ENCODE results near the gene PLXNA1.

PLXNA1 gene

DNA sequence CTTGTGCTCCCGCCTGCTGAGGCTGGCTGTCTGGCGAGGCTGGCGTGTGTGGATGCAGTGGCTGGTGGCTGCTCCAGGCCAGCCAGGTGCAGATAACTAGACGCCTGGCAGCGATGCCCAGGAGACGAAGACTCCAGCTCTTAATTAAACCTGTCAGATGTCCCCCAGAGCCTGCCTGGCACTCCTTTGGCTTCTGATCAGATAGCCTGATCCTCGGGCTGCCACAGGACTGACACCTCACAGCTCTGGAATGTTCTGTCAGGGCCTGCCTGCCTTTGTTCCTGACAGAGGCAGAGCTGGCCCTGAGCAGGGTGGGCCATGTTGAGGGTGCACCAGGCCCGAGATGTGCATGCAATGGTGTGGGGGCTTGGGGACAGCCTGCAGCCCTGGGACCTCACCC, 36.5 kb downstream of the PLXNA1 start:
- no peak for DNase-seq (ENCODE audit: low spot score)

DNA sequence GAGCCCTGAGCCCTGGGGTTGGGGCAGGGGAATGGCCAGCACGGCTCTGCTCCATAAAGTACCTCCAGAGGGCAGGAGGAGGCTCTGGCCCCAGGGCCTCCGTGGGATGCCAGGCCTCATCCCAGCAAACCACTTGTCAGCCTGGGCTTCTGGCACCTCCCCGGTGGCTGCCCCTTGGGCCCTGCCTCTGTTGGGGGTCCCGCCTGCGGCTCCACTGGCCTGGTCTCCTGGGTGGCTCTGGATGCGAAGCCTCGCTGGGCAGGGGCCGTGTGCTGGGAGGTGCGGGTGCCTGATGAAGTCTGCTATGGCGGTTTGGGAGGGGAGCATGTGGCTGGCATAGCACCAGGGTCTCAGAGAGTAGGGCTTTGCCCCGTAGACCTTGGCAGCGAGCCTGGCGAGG, 37.6 kb downstream of the PLXNA1 start:
- DNase-seq (ENCODE audit: low spot score) = no peak

DNA sequence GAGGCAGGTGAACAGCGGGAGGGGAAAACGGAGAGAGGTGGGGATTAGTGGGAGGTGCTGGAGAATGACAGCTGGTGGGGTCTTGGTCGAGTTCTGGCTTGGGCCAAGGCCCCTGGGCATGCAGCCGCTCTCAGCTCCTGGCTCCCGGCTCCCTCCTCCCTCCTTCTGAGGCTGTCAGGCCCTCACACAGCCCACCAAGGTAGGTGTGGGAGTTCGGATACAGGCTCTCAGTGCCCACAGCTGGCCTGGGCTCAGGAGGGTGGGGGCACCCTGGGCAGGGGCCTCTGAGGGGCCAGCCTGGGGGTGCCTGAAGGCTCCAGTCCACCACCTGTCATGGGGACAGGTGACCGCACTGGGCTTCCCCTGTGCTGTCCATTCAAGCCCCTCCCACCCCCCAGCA, 39.9 kb downstream of the PLXNA1 start:
- no peak for DNase-seq (ENCODE audit: low spot score)

DNA sequence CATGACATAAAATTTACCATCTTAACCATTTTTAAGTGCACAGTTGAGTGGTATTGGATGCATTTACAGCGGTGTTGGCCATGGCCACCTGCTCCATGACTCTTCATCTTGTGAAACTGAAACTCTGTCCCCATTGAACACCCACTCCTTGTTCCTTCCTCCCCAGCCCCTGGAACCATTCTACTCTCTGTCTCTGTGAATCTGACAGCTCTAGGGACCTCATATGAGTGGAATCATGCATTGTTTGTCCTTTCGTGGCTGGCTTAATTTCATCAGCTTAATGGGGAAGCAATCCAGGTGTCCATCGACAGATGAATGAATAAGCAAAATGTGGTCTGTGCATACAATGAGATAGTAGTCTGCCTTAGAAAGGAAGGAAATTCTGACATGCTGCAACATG, 42.5 kb downstream of the PLXNA1 start:
- DNase-seq (ENCODE audit: low spot score) = no peak

DNA sequence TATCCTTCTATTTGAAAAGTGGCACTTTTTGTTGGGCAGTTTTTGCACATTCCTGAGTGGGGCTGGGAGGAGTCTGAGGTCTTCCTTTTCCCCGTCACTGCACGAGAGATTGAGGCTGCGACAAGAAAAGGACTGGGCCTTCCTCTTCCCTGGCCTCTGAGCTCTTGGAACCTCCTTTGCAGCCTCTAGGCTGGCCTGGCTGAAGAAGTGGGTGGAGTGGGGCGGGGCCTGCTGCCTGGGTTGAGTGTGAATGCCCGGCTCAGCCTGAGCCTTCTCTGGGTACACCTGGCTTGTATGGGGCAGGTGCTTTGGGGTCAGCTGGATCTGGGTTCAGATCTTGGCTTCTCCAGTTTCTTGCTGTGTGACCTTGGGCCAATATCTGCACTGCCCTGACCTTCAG, 43.1 kb downstream of the PLXNA1 start:
- DNase-seq (ENCODE audit: low spot score) = no peak

DNA sequence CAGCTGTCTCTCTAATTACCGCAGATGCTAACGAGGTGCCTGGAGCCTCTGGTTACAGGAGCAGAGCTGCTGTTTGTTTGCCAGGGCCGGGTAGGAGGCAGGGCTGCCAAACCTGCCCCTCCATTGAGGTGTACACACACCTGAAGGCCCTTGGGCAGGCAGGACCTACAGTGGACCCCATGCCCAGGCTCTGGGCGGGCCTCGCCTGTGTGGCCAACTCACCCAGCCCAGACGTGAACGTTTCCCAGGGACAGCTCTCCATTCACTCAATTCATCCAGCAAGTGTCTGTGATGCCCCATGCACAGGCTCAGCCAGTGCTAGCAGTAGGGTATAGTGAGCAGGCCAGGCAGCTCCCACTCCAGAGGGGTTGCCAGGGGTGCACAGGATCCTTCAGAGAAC, 43.7 kb downstream of the PLXNA1 start:
- DNase-seq (ENCODE audit: low spot score) = no peak

DNA sequence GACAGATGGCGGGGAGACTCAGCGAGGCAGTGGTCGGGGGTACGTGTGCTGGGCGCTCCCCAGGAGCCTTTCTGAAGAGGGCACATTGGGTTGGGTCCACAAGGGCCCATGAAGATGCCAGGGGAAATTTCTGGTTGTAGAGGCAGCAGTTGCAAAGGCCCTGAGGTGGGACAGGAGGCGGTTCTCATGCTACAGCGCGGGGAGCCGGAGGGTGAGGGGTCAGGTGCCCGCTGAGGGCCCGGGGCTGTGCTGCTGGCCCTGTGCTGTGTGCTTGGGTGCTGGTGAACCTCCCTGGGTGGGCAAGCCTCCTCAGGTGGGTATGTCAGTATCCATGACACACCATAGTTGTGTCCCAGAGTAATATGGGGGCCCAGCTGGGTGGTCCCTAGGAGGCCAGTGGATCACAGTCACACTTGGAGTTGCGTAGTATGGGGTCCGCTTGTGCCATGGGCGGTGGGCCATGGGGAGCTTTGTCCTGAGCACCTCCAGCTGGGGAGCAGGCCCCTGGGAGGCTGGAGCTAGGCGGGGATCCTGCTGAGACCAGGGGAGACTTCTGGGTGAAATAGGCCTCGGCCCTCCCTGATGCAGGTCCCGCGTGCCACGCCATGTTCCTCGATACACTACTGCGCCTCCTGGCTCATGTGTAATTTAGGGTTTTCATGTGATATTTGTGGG, 44.3 kb downstream of the PLXNA1 start:
- no peak for DNase-seq (ENCODE audit: low spot score)

DNA sequence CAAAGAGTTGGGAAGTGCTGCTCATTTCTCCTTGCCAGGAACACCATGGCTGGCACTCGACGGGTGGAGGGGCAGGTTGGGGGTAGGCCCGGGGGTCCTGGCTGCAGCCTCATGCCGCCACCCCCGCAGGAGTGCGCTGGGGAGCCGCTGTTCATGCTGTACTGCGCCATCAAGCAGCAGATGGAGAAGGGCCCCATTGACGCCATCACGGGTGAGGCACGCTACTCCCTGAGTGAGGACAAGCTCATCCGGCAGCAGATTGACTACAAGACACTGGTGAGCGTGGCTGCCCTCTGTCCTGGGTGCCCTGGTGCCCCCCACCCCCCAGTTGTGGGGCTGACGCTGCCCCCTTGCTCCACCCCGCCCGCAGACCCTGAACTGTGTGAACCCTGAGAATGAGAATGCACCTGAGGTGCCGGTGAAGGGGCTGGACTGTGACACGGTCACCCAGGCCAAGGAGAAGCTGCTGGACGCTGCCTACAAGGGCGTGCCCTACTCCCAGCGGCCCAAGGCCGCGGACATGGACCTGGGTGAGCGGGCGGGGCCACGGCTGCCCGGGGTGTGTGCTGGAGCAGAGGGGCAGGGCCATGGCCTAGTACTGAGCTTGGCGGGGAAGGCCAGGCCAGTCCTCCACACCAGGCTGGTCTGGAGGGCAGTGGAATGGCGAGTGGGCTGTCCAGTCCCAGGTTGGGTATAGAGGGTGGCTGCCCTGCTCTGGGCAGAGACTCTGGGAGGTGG, 45.1 kb downstream of the PLXNA1 start:
- DNase-seq (ENCODE audit: low spot score) = no peak

DNA sequence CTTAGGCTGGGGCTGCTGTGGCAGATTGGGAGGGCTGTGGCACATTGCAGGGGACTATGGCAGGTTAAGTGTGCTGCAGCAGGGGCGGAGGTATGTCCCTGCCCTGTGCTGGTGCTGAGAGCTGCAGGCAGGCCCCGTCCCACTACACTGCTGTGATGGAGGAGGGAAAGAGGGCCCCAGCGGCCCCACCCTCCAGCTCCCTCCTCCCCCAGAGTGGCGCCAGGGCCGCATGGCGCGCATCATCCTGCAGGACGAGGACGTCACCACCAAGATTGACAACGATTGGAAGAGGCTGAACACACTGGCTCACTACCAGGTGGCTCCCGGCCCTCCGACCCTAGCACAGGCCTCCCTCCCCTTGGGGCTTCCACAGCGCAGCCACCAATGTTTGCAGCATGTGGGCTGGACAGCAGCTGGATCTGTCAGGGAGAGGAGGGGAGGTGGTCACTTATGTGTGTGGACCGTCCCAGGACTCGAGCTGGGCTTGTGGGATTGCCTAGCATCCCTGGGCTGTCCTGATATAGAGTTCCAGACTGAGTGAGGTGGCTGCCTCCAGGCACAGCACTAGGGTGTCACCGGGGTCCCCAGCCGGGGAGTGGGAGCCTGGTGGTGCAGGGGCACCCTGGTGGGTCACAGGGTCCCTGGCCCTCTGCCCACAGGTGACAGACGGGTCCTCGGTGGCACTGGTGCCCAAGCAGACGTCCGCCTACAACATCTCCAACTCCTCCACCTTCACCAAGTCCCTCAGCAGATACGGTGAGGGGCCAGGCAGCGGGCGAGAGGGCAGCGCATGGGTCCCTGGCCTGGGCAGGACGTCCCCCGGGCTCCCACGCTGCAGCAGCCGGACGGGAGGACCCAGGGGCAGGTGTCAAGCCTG, 46.1 kb downstream of the PLXNA1 start:
- no peak for DNase-seq (ENCODE audit: low spot score)

DNA sequence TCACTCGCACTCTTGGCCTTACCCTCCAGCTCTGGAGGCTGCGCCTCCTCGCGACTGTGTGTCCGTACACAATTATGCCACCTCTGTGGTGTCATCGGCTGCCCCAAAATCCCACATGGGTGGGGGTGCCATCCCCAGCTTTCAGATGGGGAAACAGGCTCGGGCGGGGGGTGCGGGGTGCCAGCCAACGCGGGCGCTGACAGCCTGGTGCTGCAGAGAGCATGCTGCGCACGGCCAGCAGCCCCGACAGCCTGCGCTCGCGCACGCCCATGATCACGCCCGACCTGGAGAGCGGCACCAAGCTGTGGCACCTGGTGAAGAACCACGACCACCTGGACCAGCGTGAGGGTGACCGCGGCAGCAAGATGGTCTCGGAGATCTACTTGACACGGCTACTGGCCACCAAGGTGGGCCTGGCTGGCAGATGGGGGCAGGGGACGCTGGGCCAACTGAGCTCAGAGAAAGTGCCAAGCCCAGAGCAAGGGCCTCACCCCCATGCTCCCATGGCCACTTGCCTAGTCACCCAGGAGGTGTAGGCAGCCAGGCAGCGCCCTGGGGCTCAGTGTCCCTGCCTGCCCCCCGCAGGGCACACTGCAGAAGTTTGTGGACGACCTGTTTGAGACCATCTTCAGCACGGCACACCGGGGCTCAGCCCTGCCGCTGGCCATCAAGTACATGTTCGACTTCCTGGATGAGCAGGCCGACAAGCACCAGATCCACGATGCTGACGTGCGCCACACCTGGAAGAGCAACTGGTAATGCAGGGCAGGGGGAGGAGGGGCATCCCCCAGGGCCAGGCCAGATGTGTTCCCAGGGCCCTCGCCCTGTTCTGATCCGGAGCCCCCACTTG, 47.0 kb downstream of the PLXNA1 start:
- no peak for DNase-seq (ENCODE audit: low spot score)

DNA sequence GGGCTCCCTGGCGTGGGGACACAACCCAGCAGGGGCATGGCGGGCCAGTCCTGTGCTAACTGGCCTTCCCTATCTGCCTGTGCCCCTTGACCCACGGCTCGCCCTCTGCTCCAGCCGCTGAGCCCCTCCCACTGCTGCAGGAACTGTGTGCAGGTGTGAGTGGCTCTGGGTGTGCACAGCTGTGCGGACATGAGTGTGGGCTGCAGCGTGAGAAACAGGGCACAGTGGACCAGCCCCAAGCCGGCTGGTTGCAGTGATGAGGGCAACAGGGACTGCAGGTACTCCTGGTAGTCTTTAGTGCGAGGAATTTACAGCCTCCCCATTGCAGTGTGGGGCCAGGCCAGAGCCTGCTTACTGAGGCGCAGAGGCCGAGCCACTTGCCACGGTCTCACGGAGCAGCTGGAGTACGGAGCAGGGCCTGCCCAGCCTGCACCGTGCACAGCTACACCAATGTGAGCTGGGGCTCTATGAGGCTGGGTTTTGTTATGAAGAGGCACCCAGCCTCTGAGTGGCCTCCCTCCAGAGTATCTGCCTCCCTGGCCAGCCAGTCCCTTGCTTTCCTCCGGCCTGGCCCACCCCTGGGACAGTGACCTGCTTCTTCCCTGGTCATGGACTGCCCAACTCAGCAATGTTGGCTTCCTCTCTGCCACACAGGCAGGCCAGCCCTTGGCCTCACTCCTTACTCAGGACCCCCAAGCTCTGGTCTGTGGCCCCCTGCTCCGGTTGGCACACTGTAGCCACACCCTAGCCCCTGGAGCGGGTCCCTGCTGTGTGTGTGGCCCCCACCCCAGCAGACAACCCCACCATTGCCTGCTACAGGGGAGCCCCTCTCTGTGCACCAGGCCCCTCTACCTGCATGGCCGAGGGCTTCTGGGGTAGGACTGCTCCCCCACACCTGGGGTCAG, 47.8 kb downstream of the PLXNA1 start:
- DNase-seq (ENCODE audit: low spot score) = no peak

DNA sequence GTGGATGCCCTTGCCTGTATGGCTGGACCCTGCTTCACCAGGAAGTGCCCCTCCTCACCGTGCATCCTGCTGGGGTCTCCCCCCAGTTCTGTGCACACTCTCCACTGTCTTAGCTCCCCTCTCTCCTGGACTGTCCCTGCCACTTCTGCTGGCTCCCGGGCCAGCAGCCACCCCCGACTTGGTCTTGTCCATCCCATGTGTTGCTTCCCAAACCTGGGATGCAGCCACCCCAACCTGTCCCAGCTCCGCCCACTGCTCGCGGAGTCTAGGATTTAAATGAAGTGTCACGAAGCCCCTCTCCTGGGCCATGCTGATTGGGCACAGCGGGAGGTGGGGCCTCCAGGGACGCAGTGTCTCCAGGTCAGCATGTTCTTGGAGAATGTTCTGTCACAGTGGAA, 48.5 kb downstream of the PLXNA1 start:
- DNase-seq (ENCODE audit: low spot score) = no peak

DNA sequence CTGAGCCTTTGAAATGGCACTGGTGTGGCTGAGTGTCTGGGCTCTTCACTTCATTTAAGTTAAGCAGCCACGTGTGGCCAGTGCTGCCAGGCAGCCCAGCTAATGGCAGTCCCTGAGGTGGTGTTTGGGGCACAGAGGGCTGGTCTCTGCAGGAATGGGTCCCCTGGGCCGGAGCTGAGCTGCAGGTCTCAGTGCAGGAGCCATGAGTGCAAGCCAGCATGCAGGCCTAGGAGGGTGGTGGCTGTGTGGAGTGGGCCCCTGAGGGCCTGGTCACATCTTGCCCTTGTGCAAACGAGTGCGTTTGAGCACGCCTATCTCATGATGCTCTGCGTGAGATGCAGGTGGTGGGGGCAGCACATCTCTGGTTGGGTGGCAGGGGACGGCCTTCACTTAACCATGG, 48.9 kb downstream of the PLXNA1 start:
- no peak for DNase-seq (ENCODE audit: low spot score)

DNA sequence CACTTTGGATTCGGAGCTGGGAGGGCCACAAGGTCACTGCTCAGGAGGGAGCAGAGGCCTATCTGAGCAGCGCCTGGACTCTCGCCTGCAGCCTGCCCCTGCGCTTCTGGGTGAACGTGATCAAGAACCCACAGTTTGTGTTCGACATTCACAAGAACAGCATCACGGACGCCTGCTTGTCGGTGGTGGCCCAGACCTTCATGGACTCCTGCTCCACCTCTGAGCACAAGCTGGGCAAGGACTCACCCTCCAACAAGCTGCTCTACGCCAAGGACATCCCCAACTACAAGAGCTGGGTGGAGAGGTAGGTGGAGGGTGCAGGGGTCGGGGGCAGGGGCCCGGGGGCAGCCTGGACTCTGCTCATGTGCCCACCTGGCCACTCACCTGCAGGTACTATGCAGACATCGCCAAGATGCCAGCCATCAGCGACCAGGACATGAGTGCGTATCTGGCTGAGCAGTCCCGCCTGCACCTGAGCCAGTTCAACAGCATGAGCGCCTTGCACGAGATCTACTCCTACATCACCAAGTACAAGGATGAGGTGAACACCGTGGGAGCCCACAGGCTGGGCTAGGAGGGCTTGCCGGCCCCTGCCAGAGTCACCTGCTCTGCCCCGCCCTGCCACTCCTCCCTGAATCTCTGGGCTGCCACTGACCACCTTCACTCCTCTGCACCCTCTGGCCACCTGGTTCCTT, 49.5 kb downstream of the PLXNA1 start:
- no peak for DNase-seq (ENCODE audit: low spot score)

All from COLO829 (cell line).